AG04449 (cell line): Measurements from ENCODE around the gene XPO1.
"Not testable (repeated sequence)": the region's sequence is repeated elsewhere in the genome, so short reads cannot be mapped to it uniquely, and the experiment has no call there.

Experiments used
- CTCF ChIA-PET: fragments of 350-600 bp; formaldehyde crosslinking; extraction: SDS; loops from one replicate; lab custom pipeline; 2021; ENCODE audit warnings: antibody characterized with exemption; lab: Yijun Ruan, JAX
- POLR2A ChIA-PET: fragments of 400-600, 350-600 bp; formaldehyde crosslinking; extraction: SDS; loops from one replicate; lab custom pipeline; 2020; ENCODE audit warnings: antibody characterized with exemption, inconsistent platforms; lab: Yijun Ruan, JAX
- DNase-seq: peaks from one replicate; pipeline ENCODE4 v3.0.0-alpha.2; 2010; ENCODE audit warnings: low read depth, low spot score
- H3K4me3 ChIP-seq: 2 replicates; pipeline ENCODE4 v1.5.1; 2011; ENCODE audit warnings: low read depth, mild to moderate bottlenecking, control low read depth, low read length
- TF ChIP-seq, protein P1 (sequence below): IDR thresholded peaks from one replicate; pipeline ENCODE4 v1.5.1; 2011; ENCODE audit warnings: mild to moderate bottlenecking, moderate library complexity, low read length, control low read depth, inconsistent platforms; ENCODE audit not compliant: insufficient read depth; ENCODE audit errors: missing control alignments

Gene XPO1

GRCh38 chr2:61454383-61454782 is 83.8 kb downstream of the XPO1 start:
- TF ChIP-seq, protein P1, sequence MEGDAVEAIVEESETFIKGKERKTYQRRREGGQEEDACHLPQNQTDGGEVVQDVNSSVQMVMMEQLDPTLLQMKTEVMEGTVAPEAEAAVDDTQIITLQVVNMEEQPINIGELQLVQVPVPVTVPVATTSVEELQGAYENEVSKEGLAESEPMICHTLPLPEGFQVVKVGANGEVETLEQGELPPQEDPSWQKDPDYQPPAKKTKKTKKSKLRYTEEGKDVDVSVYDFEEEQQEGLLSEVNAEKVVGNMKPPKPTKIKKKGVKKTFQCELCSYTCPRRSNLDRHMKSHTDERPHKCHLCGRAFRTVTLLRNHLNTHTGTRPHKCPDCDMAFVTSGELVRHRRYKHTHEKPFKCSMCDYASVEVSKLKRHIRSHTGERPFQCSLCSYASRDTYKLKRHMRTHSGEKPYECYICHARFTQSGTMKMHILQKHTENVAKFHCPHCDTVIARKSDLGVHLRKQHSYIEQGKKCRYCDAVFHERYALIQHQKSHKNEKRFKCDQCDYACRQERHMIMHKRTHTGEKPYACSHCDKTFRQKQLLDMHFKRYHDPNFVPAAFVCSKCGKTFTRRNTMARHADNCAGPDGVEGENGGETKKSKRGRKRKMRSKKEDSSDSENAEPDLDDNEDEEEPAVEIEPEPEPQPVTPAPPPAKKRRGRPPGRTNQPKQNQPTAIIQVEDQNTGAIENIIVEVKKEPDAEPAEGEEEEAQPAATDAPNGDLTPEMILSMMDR, result no peak
- ChIA-PET CTCF (no interaction called here), POLR2A (no interaction called here)
- H3K4me3 ChIP-seq, result no peak overlapping the region
- DNase-seq, result no peak

- H3K4me3 ChIP-seq, result no peak overlapping the region
- POLR2A ChIA-PET, result no interaction called here
- no peak for DNase-seq
- TF ChIP-seq, protein P1, result no peak
- CTCF ChIA-PET, result no interaction called here
Measured at GRCh38 chr2:61452392-61452791, 85.8 kb downstream of the XPO1 start.

DNA sequence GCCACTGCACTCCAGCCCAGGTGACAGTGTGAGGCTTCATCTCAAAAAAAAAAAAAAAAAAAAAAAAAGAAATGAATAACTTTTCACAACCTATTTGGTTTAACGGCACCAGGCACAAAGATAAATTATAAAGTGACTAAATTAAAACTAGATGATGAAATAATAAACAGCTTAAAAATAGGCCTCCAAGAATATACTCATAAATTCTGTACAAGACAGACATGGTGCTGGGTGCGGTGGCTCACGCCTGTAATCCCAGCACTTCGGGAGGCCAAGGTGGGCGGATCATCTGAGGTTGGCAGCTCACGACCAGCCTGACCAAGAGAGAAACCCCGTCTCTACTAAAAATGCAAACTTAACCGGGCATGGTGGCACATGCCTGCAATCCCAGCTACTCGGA is 87.0 kb downstream of the XPO1 start:
- no peak overlapping the region for H3K4me3 ChIP-seq
- CTCF ChIA-PET, result no interaction called here
- POLR2A ChIA-PET, result no interaction called here
- DNase-seq, result no peak
- TF ChIP-seq, protein P1, result no peak

DNA sequence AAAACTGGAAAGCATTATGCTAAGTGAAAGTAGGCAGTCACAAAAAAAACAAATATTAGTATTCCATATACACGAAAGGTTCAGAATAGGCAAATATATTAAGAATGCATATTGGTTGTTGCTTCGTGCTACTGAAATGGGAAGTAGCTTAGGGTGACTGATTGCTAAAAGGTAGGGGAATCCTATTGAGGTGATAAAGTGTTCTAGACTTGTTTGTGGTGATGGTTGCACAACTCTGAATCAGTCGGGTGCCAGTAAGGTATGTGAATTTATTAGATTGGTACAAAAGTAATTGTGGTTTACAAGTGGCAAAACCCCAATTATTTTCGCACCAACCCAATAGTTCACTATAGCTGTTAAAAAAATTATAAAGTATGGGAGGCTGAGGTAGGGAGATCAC is 88.0 kb downstream of the XPO1 start:
- TF ChIP-seq, protein P1, result no peak
- no peak overlapping the region for H3K4me3 ChIP-seq
- POLR2A ChIA-PET, result no interaction called here
- CTCF ChIA-PET, result no interaction called here
- no peak for DNase-seq

DNA sequence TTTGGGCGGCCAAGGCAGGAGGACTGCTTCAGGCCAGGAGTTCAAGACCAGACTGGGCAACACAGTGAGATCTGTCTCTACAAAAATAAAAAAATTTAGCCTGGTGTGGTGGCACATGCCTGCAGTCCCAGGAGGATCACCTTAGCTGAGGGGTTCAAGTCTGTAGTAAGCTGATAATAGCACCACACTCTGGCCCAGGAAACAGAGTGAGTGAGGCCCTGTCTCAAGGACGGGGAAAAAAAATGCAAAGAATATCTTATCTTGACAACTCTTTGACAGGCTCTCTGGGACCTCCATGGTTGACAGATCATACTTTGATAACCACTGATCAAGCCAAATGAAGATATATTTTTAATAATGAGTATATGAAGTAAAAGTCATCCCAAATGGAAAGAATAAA is 89.9 kb downstream of the XPO1 start:
- no peak overlapping the region for H3K4me3 ChIP-seq
- TF ChIP-seq, protein P1, result no peak
- POLR2A ChIA-PET, result no interaction called here
- DNase-seq, result no peak
- CTCF ChIA-PET, result no interaction called here

- not testable (repeated sequence) for DNase-seq, H3K4me3 ChIP-seq
- ChIA-PET POLR2A (interaction anchor here (0.6 kb wide), 1 partner anchor 68 kb away, joined by 3 read pairs; no protein-coding TSS in a partner anchor), CTCF (interaction anchor here (0.6 to 1.3 kb wide), 2 partner anchors 31 to 68 kb away, joined by 4 read pairs; no protein-coding TSS in a partner anchor)
Measured at GRCh38 chr2:61446971-61447370, 91.2 kb downstream of the XPO1 start.

- no peak for DNase-seq
- no peak overlapping the region for H3K4me3 ChIP-seq
- ChIA-PET CTCF (no interaction called here), POLR2A (interaction anchor here (0.7 kb wide), 2 partner anchors 17 to 688 kb away, joined by 3 read pairs; partner anchors contain the start of gene PAPOLG)
- TF ChIP-seq, protein P1, result no peak
Measured at GRCh38 chr2:61443342-61444041, 94.7 kb downstream of the XPO1 start.
